Heart right ventricle (tissue), 16 donors: ENCODE data around the gene TRAM2. TPM values are rescaled to one million over a fixed set of nuclear protein-coding genes. Genes with fewer than 3 reads are reported as not detected.

Experiments
- ATAC-seq, 8 donors: fragments of 200-7000 bp; cut with Tn5 transposase; one replicate each; pipeline ENCODE4 v1.9.1; 2020; ENCODE audit warnings: mild to moderate bottlenecking in 8 of 8, moderate library complexity in 8 of 8, moderate number of reproducible peaks in 1 of 8
- DNase-seq, 2 donors: peaks; one replicate each; pipeline ENCODE4 v3.0.0-alpha.2; 2020
- H3K27ac ChIP-seq, 10 donors: fragments of 200-600 bp; sonication (generic) in 2 of 10; one replicate each; pipeline versions ENCODE4 v1.5.0 to v1.8.0; 2020 to 2022; ENCODE audit warnings: mild to moderate bottlenecking in 3 of 10
- H3K27me3 ChIP-seq, 7 donors: fragments of 200-600 bp; one replicate each; pipeline ENCODE4 v1.8.0; 2021 to 2022; ENCODE audit warnings: mild to moderate bottlenecking in 2 of 7
- H3K36me3 ChIP-seq, 9 donors: fragments of 200-600 bp; sonication (generic) in 1 of 9; one replicate each; pipeline versions ENCODE4 v1.5.0 to v1.8.0; 2020 to 2022; ENCODE audit warnings: mild to moderate bottlenecking in 2 of 9
- H3K4me1 ChIP-seq, 9 donors: fragments of 200-600 bp; sonication (generic) in 1 of 9; one replicate each; pipeline versions ENCODE4 v1.5.0 to v1.8.0; 2020 to 2022; ENCODE audit warnings: mild to moderate bottlenecking in 4 of 9
- H3K4me3 ChIP-seq, 10 donors: fragments of 200-600 bp; sonication (generic) in 2 of 10; one replicate each; pipeline versions ENCODE4 v1.5.0 to v1.8.0; 2020 to 2022; ENCODE audit warnings: mild to moderate bottlenecking in 7 of 10, moderate library complexity in 2 of 10
- H3K9me3 ChIP-seq, 11 donors: fragments of 200-600 bp in 10 of 11; sonication (generic) in 2 of 11; one replicate each; pipeline versions ENCODE4 v1.5.0 to v1.8.0; 2013 to 2022; ENCODE audit warnings: mild to moderate bottlenecking in 2 of 11, control low read depth in 1 of 11, moderate library complexity in 1 of 11
- CTCF ChIP-seq, 9 donors: fragments of 200-600 bp; sonication (generic) in 2 of 9; IDR thresholded peaks; one replicate each; pipeline versions ENCODE4 v1.5.0 to v1.8.0; 2021 to 2022; ENCODE audit warnings: antibody characterized with exemption in 9 of 9, mild to moderate bottlenecking in 5 of 9, moderate library complexity in 1 of 9
- WGBS, 2 donors: extraction: QIAGEN DNeasy Blood & Tissue Kit; methylation state at CpG; one replicate each; pipeline ENCODE4 v1.1.7; 2013; ENCODE audit warnings: inconsistent platforms in 1 of 2; 5-methylcytosine and 5-hydroxymethylcytosine counted together
- intact Hi-C, 10 donors: fragments of 100-400 bp; cut with DNase I; formaldehyde crosslinking; loops; one replicate each; pipeline versions ENCODE4 v1.11.1 to v1.14.2; 2022
- polyA plus RNA-seq, 2 donors: library from polyadenylated mRNA; stranded (reverse); fragments of 200-250 nt; gene quantifications; one replicate each; pipeline ENCODE4 v1.2.3, GENCODE V29; 2013
- total RNA-seq, 10 donors: library from RNA; stranded (reverse); fragmentation: NEBNext Ultra II Directional in 3 of 10; extraction: Animal tissue kit (Norgen Biotek cat#: 25700) in 3 of 10; gene quantifications; one replicate each; pipeline versions ENCODE4 v1.2.1 to v1.2.4, GENCODE V29; 2021 to 2023
- donor health status: Arrhythmogenic right ventricular cardiomyopathy.
- donor health status: ischemic (EF 13 %, LVEDD 7.1; RV severe dilation, severe dysfunction).
- donor health status: healthy with polysubstance abuse.
- donor health status: DM: no; HTN: yes; CAD: no.
- donor health status: DM: no; HTN: no; CAD: no.
- donor health status: ischemic (EF 25% LVEDD 6.9; RV normal size, moderate dysfunction).
- donor health status: ischemic (EF 25% LVEDD 5.7; RV mildly dilated, moderate dysfunction).
- donor health status: healthy.
- donor health status: DM: yes; HTN: yes; CAD: no.
- donor health status: Ischemic cardiomyopathy.
- donor health status: ischemic (EF 35%, LVEDD 5.7; RV mildly dilated, moderate dysfunction).
- donor health status: nonischemic (EF 11% LVEDD 7.7; RV severe dilation, severe dysfunction).
- donor health status: DM: yes; HTN: yes; CAD: no.
- donor health status: PGD.
- donor health status: ischemic (EF 29% LVEDD 5.4; RV normal size, mild dysfunction).
- donor health status: nonischemic (EF 23%, LVEDD 6.1; RV moderate dilation, normal function).

The TRAM2 gene
- total and polyA plus RNA-seq, 12 donors: 5.0 to 17.3 (median 10.6) TPM

- intact Hi-C loops: loop anchor here in 1 of 10 donors (5.0 kb wide), 1 partner anchor 191 kb away; no protein-coding TSS in a partner anchor
- Histone ChIP-seq H3K4me1 (peaks cover 0 to 7% (median 4%) of the 10 kb centered on the region in 9 donors), H3K4me3 (no peak overlapping the region), H3K27ac (no peak overlapping the region), H3K27me3 (no peaks in the 10 kb centered on the region), H3K36me3 (no peaks in the 10 kb centered on the region), H3K9me3 (no peaks in the 10 kb centered on the region)
- TF ChIP-seq CTCF (IDR thresholded peaks at IDR 0.05): no peak
- DNase-seq: no peak
- 71 to 73% methylated on average over 3 of the region's 3 CpGs for WGBS, 2 donors
- ATAC-seq: no peak
Measured at GRCh38 chr6:52603000-52603795, 26.3 kb upstream of the TRAM2 start.

GRCh38 chr6:52598824-52599190, 21.9 kb upstream of the TRAM2 start:
- H3K27me3 ChIP-seq: no peaks in the 10 kb centered on the region
- H3K36me3 ChIP-seq: no peaks in the 10 kb centered on the region
- no peaks in the 10 kb centered on the region for H3K9me3 ChIP-seq
- no peak for TF ChIP-seq CTCF (IDR thresholded peaks at IDR 0.05)
- intact Hi-C loops: loop anchor here in 9 of 10 donors (1.0 to 10.0 kb wide), 10 partner anchors 53 to 314 kb away; partner anchors contain the start of gene MCM3 (in 1 of the 9)
- no peak for DNase-seq
- no peak overlapping the region for H3K4me3 ChIP-seq
- peaks cover 7 to 48% (median 26%) of the 10 kb centered on the region in 9 donors for H3K4me1 ChIP-seq
- ATAC-seq: no peak
- no peak overlapping the region for H3K27ac ChIP-seq
- 82 to 92% methylated on average over 2 of the region's 2 CpGs for WGBS, 2 donors

DNA sequence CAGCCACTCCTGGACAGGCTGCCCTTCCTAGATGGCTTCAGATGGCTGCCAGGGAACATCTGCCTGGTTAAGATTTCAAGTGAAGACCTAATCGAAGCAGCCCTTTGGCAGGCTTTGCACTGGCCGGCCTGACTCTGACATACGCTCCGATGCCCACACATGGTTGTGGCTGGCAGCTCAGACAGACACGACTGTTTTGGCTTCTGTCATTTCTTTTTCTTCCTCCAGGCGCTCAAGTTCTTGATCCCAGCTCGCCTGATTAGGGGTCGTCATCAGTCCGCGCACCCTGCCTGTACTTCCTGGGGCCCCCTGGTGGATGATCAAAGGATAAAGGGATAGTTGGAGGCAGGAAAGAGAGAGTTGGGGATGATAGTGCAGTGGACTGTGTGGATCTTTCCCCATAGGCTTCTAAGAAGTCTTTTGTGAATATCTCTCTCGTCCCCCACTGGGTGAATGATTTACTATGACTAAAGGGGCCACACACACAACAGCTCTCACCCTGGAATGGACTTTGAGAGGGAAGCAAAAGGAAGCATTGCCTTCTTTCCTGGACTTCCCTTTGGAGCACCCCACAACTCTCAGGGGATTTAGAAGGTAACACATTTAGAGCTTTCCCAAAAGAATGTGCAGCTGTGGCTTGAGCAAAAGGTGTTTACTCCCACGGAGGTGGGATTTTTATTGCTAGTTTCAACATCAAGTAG, 21.4 kb upstream of the TRAM2 start:
- H3K36me3 ChIP-seq: no peaks in the 10 kb centered on the region
- ATAC-seq (peak; percentile 17 to 78 (median 72)), DNase-seq (peak; percentile 36 to 76)
- peak; percentile 56 to 78 (median 71) for TF ChIP-seq CTCF (IDR thresholded peaks at IDR 0.05)
- no peaks in the 10 kb centered on the region for H3K27me3 ChIP-seq
- peak overlapping the region in 6 of 10 donors; percentile 20 to 63 (median 39) for H3K27ac ChIP-seq
- 14 to 23% methylated on average over 12 of the region's 12 CpGs for WGBS, 2 donors
- H3K9me3 ChIP-seq: no peaks in the 10 kb centered on the region
- intact Hi-C loops: loop anchor here in 9 of 10 donors (1.0 to 10.0 kb wide), 10 partner anchors 54 to 313 kb away; partner anchors contain the start of gene MCM3 (in 1 of the 9)
- H3K4me3 ChIP-seq: peak overlapping the region in 6 of 10 donors; percentile 28 to 41 (median 35)
- peaks cover 7 to 48% (median 26%) of the 10 kb centered on the region in 9 donors for H3K4me1 ChIP-seq

- Histone ChIP-seq H3K9me3 (no peaks in the 10 kb centered on the region), H3K4me1 (peaks cover 7 to 48% (median 26%) of the 10 kb centered on the region in 9 donors), H3K36me3 (no peaks in the 10 kb centered on the region), H3K27me3 (no peaks in the 10 kb centered on the region), H3K27ac (peak overlapping the region in 6 of 10 donors; percentile 20 to 63 (median 39)), H3K4me3 (peak overlapping the region in 5 of 10 donors; percentile 28 to 41 (median 37))
- no peak for ATAC-seq
- intact Hi-C loops: loop anchor here in 9 of 10 donors (1.0 to 10.0 kb wide), 10 partner anchors 55 to 313 kb away; partner anchors contain the start of gene MCM3 (in 1 of the 9)
- no peak for TF ChIP-seq CTCF (IDR thresholded peaks at IDR 0.05)
- DNase-seq: no peak
Measured at GRCh38 chr6:52597738-52598122, 20.9 kb upstream of the TRAM2 start.
